ENCODE measurements around the gene ERO1B. TPM values are rescaled to one million over a fixed set of nuclear protein-coding genes. Genes with fewer than 3 reads are reported as not detected.

ERO1B gene
- polyA plus RNA-seq, 3 donors = 10.7 to 18.9 (median 12.6) TPM

DNA sequence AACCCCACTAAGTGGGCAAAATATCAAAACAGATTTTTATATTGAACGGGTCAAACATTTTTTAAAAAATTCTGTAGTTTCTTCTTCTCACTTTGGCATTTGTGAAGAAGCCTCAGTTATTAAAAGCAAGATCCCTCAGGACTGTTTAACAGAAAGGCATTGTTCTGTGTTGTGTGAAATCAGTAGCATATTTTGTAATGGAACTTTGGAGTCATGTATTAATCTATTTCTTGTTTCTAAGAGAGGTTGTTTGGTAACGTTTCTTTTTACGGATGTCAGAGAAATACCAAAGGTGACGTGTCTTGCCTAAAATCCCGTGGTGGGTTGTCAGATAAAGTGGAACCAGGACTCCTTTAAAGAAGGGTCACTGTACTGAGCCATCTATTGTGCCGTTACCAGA, 115.7 kb downstream of the ERO1B start:
- DNase-seq (ENCODE audit: extremely low read depth in 1 of 11, low read depth in 9 of 11, low spot score in 4 of 11) = no peak

Other genes with a start within 250 kb of the ERO1B start
- 100 to 1,000 TPM; 149 to 193 (median 191) TPM for gene NID1, start 216.9 kb downstream of the ERO1B start, polyA plus RNA-seq (ENCODE audit: insufficient read length in 3 of 3)
- gene GPR137B, start 139.4 kb downstream of the ERO1B start, polyA plus RNA-seq (ENCODE audit: insufficient read length in 3 of 3) = 10 to 100 TPM; 35.8 to 40.5 (median 38.8) TPM
- 1 to 10 TPM; 6.9 to 9.0 (median 7.6) TPM for gene EDARADD, start 112.3 kb upstream of the ERO1B start, polyA plus RNA-seq (ENCODE audit: insufficient read length in 3 of 3)
- gene LGALS8, start 242.0 kb upstream of the ERO1B start, polyA plus RNA-seq (ENCODE audit: insufficient read length in 3 of 3) = 100 to 1,000 TPM in 1 of 3 donors, 10 to 100 TPM in 2; 67.6 to 106 (median 80.0) TPM